HUDEP-2 (cell line): Measurements from ENCODE around the gene CFAP61.

Experiments
- DNase-seq, 76 experiments: peaks; one replicate each; lab custom pipeline; 2025; ENCODE audit not compliant: unreplicated experiment in 76 of 76; lab: John Stamatoyannopoulos, UW

Gene CFAP61

DNA sequence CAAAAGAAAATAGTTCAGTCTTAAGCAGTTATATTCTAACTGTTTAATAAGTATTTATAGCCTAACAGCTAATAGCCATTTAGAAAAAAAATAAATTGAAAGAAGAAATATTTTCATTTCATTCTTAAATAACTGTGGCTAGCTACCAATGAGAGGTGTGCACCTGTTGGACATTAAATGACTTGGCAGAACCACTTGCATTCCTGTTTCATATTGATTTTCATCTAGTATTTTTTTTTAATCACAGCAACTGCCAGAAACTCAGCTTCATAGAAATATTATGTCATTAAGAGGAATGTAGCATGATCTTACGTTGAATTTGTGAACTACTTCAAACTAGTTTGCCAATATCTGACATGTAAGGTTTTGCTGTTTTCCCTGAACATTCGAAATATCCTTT lies 25.0 kb upstream of the CFAP61 start:
- no peak for DNase-seq

DNA sequence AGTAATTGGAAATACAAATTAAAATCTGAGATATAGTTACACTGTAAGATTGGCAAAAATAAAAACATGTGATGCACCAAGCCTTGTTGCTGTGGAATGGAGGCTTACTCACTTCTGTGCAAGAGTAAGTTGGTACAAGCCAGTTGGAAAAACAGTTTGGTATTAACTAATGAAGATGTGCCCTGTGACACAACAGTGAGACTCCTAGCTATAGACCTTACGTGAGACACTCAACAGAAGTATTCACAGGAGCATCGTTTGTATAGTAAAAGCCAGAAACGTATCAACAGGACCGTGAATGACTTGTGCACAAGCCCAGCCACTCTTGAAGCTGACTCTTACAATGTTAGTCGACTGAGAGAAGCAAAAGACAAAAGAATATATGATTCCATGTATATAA lies 20.5 kb upstream of the CFAP61 start:
- no peak for DNase-seq

DNA sequence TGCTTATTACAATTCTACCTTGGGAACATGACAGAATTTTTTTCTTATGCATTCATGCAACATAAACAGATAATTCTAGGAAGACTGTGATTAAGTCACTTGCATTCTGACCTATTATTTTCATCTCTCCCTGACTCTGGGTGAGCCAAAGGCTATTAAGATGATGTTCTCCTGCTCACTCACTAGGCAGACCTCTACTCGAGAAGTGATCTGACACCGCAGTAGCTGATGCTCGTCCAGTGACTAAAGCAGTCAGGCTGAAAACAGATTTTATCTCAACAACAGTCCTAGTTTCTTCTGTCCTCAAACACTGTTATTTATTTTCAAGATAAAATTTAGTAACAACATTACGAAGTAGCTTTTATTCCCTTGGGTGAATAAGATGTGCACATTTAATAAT lies 17.8 kb upstream of the CFAP61 start:
- DNase-seq = no peak

DNA sequence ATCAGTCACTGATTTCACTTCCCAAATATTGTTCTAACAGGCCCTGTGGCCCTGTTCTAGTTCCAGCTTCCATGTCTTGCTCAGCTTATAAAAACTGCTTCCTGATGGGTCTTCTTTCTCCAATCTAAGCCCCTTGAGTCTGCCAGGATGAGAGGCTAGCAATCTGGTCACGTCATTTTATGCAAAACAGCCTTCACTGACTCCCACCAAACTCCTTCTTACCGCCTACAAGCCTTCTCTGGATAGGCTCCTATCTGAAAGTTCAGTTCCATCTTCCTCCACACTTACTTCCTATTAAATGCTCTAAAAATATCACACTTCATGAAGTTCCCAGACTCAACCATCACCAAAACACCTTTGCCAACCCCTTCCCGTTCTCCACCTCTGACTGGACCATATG lies 15.6 kb upstream of the CFAP61 start:
- no peak for DNase-seq

DNA sequence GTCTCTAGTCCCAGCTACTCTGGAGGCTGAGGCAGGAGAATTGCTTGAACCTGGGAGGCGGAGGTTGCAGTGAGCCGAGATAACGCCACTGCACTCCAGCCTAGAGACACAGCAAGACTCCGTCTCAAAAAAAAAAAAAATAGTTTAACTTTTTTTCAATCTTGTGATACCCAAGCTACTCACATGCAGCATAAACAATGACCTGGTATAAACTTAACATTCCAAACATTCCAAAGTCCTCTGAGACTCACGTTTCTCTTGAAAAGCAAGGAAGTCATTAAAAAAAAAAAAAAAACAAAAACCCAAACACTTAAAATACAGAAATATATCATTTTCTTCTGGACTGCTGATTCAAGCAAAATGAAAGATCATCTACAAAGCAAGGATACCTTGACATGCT lies 14.4 kb upstream of the CFAP61 start:
- DNase-seq = no peak

DNA sequence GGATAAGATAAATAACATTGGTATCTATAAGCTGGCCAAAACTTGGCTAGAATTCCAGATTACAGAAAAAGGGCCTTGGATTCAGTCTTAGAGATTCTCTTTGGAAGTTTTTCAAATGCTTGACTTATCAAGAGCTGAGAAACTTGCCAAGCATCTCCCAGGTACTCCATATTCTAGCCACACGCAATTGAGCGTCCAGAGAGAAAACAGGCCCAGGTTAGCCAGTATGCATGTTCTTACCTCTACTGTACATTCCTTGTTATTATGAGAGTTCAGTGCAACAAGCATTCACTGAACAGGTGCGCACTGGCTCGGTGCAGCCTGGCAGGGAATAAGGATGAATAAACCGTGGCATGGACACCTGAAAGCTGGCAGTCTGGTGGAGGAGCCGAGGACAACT lies 13.7 kb upstream of the CFAP61 start:
- DNase-seq = no peak

DNA sequence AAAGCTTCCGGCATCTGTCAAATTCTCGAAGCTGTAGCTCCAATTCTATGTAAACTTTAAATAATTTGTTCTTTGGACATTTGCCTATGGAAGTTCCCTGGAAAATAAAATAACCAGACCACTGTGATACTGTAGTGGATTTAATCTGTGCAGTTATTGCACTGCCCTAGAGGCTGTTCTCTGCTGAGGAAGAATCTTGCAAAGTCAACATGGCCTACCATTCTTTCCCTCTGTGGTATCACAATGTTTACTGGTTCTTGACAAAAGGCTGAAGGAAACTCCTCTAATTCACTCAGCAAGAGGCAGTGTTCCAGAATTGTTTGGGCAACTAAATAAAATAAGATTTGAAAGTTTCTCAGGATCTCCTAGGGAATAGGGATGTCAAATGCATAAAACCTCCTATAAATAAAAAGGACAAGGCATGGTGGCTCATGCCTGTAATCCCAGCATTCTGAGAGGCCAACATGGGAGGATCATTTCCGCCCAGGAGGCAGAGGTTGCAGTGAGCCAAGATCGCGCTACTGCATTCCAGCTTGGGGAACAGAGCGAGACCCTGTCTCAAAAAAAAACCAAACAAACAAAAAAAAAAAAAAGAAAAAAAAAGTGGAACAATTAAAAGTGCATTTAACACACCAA lies 12.5 kb upstream of the CFAP61 start:
- no peak for DNase-seq

DNA sequence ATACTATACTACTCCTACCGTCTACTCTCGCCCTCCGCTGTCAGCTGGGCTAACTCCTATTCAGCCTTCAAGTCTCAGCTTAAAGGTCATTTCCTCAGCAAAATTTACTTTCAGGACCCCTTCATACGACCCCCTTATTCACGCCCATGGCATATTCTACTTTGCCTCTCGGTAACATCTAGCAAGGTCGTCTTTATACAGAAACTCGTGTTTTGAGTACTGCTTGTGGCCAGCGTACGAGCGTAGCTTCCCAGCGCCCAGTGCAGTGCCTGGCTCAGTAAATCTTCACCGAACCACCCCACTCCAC lies 612 bp upstream of the CFAP61 start:
- no peak for DNase-seq

DNA sequence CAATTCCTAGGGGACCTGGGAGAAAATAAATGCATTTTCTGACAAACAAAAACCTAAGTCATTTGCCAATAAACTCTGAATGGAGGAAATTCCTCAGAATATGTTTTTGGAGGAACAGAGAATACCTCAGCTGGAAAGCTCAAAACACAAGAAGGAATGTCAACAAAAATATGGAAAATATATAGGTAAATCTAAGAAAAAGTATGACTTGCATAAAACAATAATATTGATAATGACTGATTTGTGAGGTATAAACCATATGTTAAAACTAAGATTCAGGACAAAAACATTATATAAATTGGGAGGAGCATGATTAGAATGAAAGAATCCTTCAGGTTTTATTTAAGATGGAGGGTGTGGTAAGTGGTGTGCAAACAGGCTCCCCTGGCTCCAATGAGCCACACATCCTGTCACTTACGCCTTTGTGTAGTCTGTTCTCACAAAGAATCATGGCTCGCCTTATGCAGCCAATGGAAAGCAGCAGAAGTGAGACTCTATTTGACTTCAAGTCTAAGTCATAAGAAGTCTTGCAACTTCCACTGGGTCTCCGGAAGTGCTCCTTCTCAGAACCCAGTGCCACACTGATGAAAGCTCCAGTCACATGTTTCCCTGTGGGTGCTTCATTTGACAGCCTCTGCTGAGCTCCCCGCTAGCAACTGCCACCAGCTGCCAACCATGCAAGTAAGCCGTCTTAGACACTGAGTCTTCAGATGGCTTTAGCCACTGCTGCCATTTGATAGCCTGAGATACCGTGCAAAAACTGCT lies 8.1 kb downstream of the CFAP61 start:
- DNase-seq = no peak

DNA sequence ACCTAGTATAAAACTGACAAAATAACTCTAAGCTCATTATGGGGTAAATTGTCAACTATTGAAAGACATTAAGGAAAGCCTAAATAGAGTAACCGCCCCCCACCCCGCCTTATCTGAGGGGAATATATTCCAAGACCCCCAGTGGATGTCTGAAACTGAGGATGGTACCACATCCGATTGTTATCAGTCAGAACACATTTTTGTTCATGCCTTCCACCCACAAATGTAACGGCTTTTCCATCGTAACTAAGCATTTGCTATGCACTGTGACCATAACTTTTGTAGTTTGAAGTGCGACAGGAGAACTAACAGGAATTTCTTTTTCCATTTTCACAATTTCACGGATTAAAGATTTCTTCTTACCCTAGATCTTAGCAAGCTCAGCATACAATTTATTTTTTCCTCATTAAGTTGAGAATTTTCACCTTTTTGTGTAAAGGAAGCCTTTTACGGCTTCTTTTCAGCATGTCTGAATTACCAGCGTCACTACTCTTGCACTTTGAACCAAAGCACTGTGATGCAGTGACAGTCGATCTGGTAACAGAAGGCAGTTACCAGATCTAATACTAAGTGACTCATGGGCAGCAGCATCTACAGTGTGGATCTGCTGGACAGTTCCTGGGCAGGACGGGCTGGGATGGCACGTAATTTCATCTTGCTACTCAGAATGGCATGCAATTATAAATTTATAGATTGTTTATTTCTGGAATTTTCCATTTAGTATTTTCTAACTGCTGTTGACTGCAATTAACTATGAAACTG lies 11.8 kb downstream of the CFAP61 start:
- DNase-seq = no peak

DNA sequence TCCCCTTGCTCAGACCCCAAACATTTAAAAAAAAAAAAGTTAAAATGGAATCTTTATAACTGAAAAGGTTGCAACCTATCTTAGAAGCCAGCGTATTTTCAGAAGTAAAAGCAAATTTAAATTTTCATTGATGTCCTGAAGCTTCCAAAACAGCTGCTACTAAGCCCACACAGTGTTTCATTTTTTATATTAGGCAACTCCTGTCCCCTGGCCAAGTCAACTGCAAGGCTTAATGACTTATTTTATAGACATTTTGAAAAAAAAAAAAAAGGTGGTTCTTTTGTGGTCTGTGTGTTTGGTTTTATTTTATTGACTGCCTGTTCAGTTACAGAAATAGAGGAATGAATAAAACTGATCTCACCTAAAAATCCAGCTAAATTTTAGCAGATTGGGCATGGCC lies 13.0 kb downstream of the CFAP61 start:
- DNase-seq = no peak

DNA sequence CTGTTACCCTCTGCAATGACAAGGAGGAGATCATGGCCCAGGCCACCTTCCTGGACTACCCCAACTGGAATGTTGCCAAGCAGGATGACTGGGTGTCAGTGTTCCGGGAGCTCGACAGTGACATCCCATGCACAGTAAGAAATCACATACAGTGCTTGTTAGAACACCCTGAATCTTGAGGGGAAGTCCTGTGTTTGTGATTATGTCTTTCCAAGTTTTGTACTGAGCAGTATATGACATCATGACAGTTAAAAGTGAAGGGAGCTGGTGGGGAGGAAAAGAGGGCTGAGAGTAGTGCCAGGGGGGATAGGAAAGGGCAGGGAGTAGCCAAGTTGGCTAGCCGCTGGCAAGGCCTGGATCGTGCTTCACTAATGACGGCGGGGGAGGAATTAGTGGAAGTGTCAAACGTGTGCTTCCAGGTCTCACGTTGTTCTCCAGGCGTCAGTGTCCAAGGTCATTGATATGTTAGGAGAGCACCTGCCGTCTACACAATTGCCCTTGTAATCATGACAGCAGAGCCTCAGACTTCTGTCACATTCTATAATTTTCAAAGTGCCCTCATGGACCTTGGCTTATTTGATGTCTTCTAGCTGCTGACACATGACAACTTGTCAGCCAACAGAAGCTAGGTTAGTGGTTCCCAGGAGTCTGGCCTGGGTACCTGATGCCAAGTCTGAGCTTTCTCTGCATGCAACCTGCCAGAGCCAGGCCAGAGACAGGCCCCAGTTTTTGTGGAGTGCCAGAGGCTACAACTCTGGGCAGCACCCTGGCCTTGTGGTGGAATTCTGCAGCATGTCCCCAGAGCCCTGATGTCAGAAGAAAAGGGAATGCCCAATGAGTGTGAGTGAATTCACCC lies 18.8 kb downstream of the CFAP61 start:
- no peak for DNase-seq

DNA sequence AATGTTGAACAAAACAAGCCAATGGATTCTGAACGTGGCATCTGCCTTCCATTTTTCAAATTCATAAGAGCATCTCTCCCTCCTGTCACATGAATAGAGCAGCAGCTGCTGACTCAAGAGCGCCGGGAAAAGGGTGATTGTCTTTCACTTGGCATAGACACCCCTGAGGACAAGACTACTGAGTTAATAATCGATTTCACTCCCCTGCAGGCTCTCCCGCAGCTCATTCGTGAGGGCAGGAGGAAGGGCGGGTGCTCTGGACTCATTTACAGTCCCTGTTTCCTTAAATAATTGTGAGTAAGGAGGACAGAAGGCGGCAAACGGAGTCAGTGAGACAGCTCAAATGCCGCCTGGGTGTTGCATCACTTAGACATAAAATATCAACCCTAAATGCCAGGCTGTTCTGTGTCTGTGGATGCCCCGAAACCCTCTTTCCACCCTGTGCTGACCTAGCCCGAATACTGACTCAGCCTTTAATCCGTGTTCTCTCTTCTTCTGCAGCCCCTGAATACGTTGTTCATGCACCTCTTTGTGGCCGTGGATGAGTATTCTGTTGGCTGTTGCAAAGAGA lies 21.6 kb downstream of the CFAP61 start:
- DNase-seq = no peak

DNA sequence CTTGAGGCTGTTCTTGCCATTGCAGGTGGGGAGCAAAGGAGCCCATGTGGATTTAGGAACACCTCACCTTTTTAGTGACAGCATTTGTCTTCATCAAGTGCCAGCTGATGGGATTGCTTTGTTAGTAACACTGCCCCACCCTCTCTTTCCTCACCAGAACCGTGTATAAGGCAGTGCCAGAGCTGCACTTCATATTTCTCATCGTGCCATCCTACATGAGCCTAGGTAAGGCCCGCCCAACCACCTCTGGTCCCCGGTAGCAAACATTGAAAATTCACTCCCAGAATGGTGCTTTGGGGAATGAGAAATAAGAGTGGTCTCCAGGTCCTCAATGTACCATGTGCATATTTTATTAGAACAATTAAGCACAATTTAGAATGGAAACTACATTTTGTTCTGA lies 22.7 kb downstream of the CFAP61 start:
- DNase-seq = no peak

DNA sequence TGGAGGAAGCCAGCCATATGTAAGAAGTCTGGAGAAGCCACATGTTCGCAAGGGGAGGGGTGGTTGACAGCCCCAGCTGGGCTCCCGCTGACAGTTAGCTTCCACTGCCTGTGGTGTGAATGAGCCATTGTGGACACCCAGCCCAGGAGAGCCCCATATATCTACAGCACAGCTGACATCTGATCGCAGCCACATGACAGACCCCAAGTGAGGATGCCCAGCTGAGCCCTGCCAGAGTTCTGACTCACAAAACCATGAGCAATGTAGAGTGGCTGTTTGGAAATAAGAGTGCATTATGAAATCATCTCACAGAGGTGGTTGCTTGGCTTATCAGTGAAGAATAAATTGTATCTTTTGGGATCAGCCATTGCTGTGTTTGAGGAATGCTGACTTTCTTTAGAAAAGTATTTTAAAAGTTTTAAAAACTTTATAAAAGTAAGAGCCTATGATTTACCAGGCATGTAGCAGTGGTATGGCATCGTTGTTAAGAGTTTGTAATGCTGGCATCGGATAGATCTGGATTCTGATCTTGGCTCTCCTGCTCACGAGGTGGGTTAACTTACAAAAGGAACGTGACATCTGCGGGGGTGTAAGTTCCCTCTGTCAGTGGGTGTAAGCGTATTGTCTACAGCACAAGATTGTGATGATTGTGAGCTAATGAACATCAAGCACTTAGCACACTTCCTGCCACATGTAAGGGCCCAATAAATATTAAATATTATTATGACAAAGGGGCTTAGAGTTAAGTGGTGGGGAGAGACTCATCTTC lies 24.1 kb downstream of the CFAP61 start:
- no peak for DNase-seq

DNA sequence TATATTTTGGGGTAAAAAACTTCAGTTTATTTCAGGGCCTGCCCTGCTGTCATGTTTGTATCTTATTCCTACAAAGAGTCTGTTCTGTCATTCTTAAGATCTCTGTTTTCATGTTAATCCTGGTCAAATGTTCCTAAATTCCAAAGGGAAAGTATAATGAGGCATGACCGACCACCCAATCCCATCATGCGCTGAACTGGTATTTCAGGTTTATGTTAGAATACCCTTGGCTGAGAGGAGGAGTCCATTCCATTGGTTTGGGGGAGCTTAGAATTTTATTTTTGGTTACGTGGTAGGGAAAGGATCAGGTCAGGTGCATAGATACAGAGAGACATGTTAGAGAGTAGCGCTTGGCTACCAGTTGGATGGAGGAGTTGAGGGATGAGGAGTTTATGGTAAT lies 25.7 kb downstream of the CFAP61 start:
- DNase-seq = no peak

DNA sequence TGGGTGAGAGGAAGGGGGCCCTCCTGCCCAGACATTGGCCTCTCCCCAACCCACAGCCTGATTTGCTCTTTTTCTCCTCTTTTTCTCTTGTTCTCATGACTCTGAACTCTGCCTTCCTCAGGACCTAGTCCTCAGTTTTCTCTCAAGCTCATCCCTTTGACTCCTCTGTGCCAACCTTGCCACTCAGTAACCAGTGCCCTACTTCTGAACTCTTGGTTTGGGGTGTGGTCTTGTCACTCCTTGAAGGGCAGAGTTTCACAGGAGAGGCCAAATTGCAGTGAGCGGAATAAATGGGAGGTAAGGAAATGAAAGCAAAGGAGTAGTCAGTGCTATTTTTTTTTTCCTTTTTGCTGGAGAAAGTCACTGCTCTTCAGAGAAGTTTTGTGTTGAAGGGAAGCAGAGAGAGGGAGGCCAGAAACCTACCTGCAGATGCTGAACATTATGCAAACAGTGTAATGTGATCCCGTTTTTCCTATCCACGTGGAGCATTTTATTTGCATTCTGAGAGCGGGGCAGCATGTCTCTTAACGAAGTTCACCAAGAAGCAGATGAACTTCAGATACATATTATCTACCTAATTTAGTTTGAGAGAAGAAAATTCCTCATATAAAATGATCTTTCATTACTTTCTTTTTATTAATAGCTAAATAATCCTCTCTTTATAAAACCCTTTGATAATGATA lies 26.9 kb downstream of the CFAP61 start:
- DNase-seq = no peak

DNA sequence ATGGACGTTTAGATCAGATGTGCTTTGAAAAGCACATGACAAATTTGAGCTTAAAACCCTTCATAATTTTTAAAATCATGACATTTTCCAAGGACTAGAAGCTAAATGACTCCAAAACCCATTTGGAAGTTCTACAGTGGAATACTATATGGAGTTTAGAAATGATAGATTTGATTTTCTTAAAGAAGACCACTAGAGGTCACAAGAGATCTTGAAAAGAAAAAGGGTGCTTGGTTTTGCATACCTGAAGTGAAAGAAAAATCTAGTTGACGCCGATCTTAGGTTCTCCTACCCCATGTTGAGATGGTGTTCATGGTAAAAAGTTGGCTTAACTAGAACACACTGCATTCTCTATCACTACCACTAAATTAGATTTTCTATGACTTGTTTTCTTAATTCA lies 31.5 kb downstream of the CFAP61 start:
- peak in 4 of 76 experiments; percentile 1 to 6 (median 4) for DNase-seq

DNA sequence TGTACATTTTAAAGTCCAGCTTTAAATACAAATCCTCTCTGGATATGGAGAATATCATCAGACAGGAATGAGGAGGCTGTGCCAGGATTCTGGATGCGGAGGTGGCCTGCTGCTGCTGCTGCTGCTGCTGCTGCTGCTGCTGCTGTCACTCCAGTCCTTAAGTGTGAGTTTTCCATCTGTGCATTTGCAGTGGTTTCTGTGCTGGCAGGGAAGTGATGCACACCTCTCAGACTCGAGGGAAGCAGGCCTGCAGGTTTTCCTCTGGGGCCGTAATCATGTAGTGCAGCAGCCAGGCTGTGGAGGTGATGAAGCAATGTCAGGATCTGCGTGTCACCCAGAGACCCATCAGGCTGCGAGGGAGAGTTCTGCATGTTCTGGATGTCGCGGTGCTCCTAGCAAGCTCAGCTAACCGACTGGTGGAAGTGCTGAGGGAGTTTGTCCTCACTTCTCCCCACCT lies 32.0 kb downstream of the CFAP61 start:
- no peak for DNase-seq
